Progenitor cell of endocrine pancreas (in vitro differentiated cells): ENCODE data around the gene BAMBI. TPM values are rescaled to one million over a fixed set of nuclear protein-coding genes. Genes with fewer than 3 reads are reported as not detected.

ENCODE experiments used
- total RNA-seq: library from RNA; stranded (reverse); gene quantifications from 2 replicates; pipeline ENCODE4 v1.2.1, GENCODE V29; 2021

Gene BAMBI
- total RNA-seq, 1 donor from 2014 or later, result 31.4 TPM

Other genes with a start within 250 kb of the BAMBI start
- gene WAC, start 144.4 kb upstream of the BAMBI start, total RNA-seq, result 133 and 140 TPM in 2 replicates